Measurements from ENCODE around the gene KRT15.
A peak's percentile ranks its signal among the peaks of the same experiment; 100 is the strongest.

Gene KRT15

DNA sequence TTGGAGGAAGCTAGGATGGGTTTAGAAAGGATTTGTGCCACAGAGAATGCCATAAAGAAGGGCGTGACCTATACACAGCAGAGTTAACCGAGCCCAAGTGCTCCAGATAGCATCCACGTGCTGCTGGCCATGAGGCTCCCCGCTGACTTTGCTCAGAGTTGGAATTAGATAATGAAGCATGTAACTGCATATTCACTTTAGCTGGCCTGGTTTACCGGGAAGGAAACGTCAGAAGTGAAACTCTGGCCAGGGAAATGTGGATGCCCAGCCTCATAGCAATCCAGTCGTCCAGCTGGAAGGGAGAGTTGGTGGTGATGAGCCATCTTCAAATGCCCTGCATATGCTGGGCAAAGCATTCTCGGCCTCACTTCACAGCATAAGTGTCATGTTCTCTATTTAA is 43.8 kb downstream of the KRT15 start:
- DNase-seq (ENCODE audit: low read depth), result no peak
- TF ChIP-seq, protein P1, sequence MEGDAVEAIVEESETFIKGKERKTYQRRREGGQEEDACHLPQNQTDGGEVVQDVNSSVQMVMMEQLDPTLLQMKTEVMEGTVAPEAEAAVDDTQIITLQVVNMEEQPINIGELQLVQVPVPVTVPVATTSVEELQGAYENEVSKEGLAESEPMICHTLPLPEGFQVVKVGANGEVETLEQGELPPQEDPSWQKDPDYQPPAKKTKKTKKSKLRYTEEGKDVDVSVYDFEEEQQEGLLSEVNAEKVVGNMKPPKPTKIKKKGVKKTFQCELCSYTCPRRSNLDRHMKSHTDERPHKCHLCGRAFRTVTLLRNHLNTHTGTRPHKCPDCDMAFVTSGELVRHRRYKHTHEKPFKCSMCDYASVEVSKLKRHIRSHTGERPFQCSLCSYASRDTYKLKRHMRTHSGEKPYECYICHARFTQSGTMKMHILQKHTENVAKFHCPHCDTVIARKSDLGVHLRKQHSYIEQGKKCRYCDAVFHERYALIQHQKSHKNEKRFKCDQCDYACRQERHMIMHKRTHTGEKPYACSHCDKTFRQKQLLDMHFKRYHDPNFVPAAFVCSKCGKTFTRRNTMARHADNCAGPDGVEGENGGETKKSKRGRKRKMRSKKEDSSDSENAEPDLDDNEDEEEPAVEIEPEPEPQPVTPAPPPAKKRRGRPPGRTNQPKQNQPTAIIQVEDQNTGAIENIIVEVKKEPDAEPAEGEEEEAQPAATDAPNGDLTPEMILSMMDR (IDR thresholded peaks at IDR 0.05; ENCODE audit: control insufficient read depth, extremely low read depth, insufficient read depth), result no peak
- no peak overlapping the region for H3K4me3 ChIP-seq (ENCODE audit: low read depth, low read length)

DNA sequence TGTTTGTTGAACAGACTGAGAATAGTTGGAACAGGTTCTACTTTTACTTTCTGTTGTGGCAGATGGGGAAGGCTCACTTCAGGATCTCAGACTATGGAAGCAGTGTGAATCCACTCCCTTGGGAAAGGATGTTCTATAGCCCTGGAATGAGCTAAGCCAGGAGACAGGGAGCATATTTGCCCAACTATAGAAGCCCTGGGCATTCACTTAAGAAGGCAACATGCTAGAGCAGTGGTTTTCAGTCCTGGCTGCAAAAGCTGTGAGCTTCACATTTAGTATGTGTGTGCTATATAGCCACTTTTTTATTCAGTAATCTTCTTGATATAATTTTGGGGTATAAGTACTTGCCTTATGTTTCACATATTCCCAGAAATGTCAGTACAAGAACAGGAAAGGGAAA is 50.3 kb downstream of the KRT15 start:
- TF ChIP-seq, protein P1 (IDR thresholded peaks at IDR 0.05; ENCODE audit: control insufficient read depth, extremely low read depth, insufficient read depth), result no peak
- no peak overlapping the region for H3K4me3 ChIP-seq (ENCODE audit: low read depth, low read length)
- no peak for DNase-seq (ENCODE audit: low read depth)

- no peak overlapping the region for H3K4me3 ChIP-seq (ENCODE audit: low read depth, low read length)
- TF ChIP-seq, protein P1 (IDR thresholded peaks at IDR 0.05; ENCODE audit: control insufficient read depth, extremely low read depth, insufficient read depth), result no peak
- no peak for DNase-seq (ENCODE audit: low read depth)
Observed at GRCh38 chr17:41467561-41467960, 51.1 kb downstream of the KRT15 start.

DNA sequence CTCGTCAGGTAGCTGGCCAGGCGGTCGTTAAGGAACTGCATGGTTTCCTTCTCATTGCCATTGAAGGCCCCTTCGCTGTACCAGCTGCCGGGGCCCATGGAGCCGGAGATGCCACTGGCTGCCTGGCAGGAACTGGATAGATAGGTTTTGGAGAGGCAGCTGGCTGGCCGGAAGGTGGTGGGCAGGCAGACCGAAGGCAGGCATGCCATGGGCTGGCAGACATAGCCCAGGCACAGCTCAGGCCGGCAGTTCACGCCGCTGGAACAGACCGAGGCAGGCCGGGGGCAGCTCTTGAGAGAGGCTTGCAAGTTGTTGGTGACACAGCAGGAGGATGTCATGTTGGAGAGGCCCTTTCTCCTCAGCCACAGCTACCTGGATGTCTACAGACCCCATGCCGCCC is 51.7 kb downstream of the KRT15 start, which contains the start of gene KRT32:
TSS of gene KRT32 (minus strand) at position 399 of the 400 bp plus-strand sequence. CDS start at position 338, 61 bp downstream.
- DNase-seq (ENCODE audit: low read depth), result no peak
- no peak within 1 kb of the TSS for H3K4me3 ChIP-seq (ENCODE audit: low read depth, low read length)
- TF ChIP-seq, protein P1 (IDR thresholded peaks at IDR 0.05; ENCODE audit: control insufficient read depth, extremely low read depth, insufficient read depth), result no peak

- TF ChIP-seq, protein P1 (IDR thresholded peaks at IDR 0.05; ENCODE audit: control insufficient read depth, extremely low read depth, insufficient read depth), result no peak
- DNase-seq (ENCODE audit: low read depth), result peak; percentile 62
- H3K4me3 ChIP-seq (ENCODE audit: low read depth, low read length), result no peak overlapping the region
Observed at GRCh38 chr17:41464682-41465081, 54.0 kb downstream of the KRT15 start.

DNA sequence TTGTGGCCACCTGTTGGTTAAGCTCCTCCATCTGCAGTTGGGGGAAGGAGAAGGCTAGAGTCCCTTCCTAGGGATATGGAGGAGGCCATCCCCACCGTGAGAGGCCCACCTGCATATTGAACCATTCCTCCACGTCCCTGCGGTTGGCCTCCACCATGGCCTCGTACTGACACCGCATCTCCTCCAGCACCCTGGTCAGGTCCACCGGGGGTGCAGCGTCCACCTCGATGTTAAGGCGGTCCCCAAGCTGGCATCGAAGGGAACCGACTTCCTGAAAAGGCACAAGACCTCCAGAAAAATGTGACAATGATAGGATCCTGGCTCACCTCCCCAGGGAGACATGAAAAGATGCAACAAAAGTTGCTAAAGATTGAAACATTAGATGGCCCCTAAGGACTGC is 54.5 kb downstream of the KRT15 start:
- TF ChIP-seq, protein P1 (IDR thresholded peaks at IDR 0.05; ENCODE audit: control insufficient read depth, extremely low read depth, insufficient read depth), result no peak
- H3K4me3 ChIP-seq (ENCODE audit: low read depth, low read length), result no peak overlapping the region

GRCh38 chr17:41463746-41464145 is 54.9 kb downstream of the KRT15 start:
- DNase-seq (ENCODE audit: low read depth), result no peak
- TF ChIP-seq, protein P1 (IDR thresholded peaks at IDR 0.05; ENCODE audit: control insufficient read depth, extremely low read depth, insufficient read depth), result no peak
- no peak overlapping the region for H3K4me3 ChIP-seq (ENCODE audit: low read depth, low read length)

More for the DNA sequence above, 54.5 kb downstream of the KRT15 start:
- no peak for DNase-seq (ENCODE audit: low read depth)
